ENCODE measurements around the gene ARHGAP20. TPM values are rescaled to one million over a fixed set of nuclear protein-coding genes. Genes with fewer than 3 reads are reported as not detected.

ARHGAP20 gene
- total and polyA plus RNA-seq, 2 experiments from 2014 or later: 0.84 to 0.97 TPM

DNA sequence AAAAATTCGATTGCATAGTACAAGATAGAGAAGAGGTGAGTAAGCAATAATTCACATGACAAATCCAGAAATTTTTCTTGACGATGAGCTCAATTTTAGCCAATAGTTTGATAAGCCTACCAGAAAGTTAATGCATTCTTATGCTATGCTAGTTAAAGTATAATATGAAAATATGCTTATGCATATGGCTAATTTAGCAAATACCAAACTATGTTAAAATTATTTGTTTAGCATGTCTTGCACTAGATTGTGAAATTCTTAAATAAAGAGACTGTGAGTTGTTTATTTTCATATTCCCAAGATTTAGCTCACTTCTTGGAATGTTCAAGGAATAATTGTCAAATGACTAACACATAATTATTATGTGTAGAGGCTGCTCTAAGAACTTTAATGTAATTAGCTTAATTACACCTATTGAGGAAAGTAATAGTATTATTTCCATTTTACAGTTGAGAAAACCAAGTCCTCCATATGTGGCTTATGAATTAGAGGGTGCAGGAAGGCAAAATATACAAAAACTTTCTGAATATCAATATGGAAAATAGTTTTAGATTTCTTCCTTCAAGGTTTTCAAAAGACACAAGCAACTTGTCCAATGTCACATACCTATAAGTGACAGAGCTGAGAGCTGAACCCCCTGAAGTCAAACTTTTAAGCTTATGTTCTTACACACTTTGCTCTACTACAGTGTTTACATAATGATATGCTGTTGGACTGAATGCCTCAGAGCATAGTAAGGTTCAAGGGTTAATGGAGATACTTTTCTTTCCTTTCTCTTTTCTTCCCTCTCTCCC lies 45.9 kb upstream of the ARHGAP20 start:
- Histone ChIP-seq H3F3A (ENCODE audit: insufficient read depth) (peaks cover 9% of the 10 kb centered on the region), H3K27me3 (replicated peaks; ENCODE audit: insufficient read depth) (no peaks in the 10 kb centered on the region), H2AFZ (no peak overlapping the region), H3K4me2 (ENCODE audit: unreplicated experiment) (no peak overlapping the region), H3K4me1 (ENCODE audit: insufficient read depth) (peaks cover 18% of the 10 kb centered on the region), H3K36me3 (ENCODE audit: low read depth) (no peaks in the 10 kb centered on the region), H4K20me1 (ENCODE audit: insufficient read depth) (no peaks in the 10 kb centered on the region), H3K79me2 (ENCODE audit: insufficient read depth) (no peaks in the 10 kb centered on the region), H3K9ac (no peak overlapping the region), H3K27ac (no peak overlapping the region), H3K4me3 (no peak overlapping the region), H3K9me2 (ENCODE audit: insufficient read depth) (no peaks in the 10 kb centered on the region), H3K9me3 (ENCODE audit: low read depth) (no peaks in the 10 kb centered on the region)
- DNase-seq: no peak
- in situ Hi-C loops (cut with MboI): no loop called here
- TF ChIP-seq EZH2phosphoT487 (IDR thresholded peaks at IDR 0.05; ENCODE audit: insufficient read depth, low read depth): no peak
- no peak for TF ChIP-seq EZH2 (IDR thresholded peaks at IDR 0.05; ENCODE audit: insufficient read depth, poor library complexity, severe bottlenecking)
- 41 to 43% methylated on average over 2 of the region's 2 CpGs for WGBS, 2 experiments (ENCODE audit: low coverage in 1 of 2, low lambda C conversion rate in 2 of 2, missing lambda C conversion rate in 2 of 2)

GRCh38 chr11:110757066-110757465 lies 44.8 kb upstream of the ARHGAP20 start:
- Histone ChIP-seq H3K4me2 (ENCODE audit: unreplicated experiment) (no peak overlapping the region), H3K79me2 (ENCODE audit: insufficient read depth) (no peaks in the 10 kb centered on the region), H3K9ac (no peak overlapping the region), H3F3A (ENCODE audit: insufficient read depth) (peaks cover 8% of the 10 kb centered on the region; the same call in 1 of the 2 replicates), H4K20me1 (ENCODE audit: insufficient read depth) (no peaks in the 10 kb centered on the region), H3K4me1 (ENCODE audit: insufficient read depth) (peaks cover 8% of the 10 kb centered on the region; the same call in 1 of the 2 replicates), H2AFZ (no peak overlapping the region), H3K4me3 (no peak overlapping the region), H3K27ac (no peak overlapping the region), H3K9me3 (ENCODE audit: low read depth) (no peaks in the 10 kb centered on the region), H3K27me3 (replicated peaks; ENCODE audit: insufficient read depth) (no peaks in the 10 kb centered on the region), H3K9me2 (ENCODE audit: insufficient read depth) (no peaks in the 10 kb centered on the region), H3K36me3 (ENCODE audit: low read depth) (no peaks in the 10 kb centered on the region)
- TF ChIP-seq EZH2phosphoT487 (IDR thresholded peaks at IDR 0.05; ENCODE audit: insufficient read depth, low read depth) (no peak), EZH2 (IDR thresholded peaks at IDR 0.05; ENCODE audit: insufficient read depth, poor library complexity, severe bottlenecking) (no peak)
- in situ Hi-C loops (cut with MboI): no loop called here
- WGBS, 2 experiments (ENCODE audit: low coverage in 1 of 2, low lambda C conversion rate in 2 of 2, missing lambda C conversion rate in 2 of 2): 75 to 80% methylated on average over 5 of the region's 5 CpGs
- no peak for DNase-seq

GRCh38 chr11:110755941-110756340 lies 43.7 kb upstream of the ARHGAP20 start:
- H3K4me3 ChIP-seq: no peak overlapping the region
- H3K9me2 ChIP-seq (ENCODE audit: insufficient read depth): no peaks in the 10 kb centered on the region
- H3K4me2 ChIP-seq (ENCODE audit: unreplicated experiment): no peak overlapping the region
- H3K27me3 ChIP-seq (replicated peaks; ENCODE audit: insufficient read depth): no peaks in the 10 kb centered on the region
- no peaks in the 10 kb centered on the region for H3K79me2 ChIP-seq (ENCODE audit: insufficient read depth)
- no peak overlapping the region for H3K27ac ChIP-seq
- no peaks in the 10 kb centered on the region for H4K20me1 ChIP-seq (ENCODE audit: insufficient read depth)
- 83 to 88% methylated on average over 3 of the region's 3 CpGs for WGBS, 2 experiments (ENCODE audit: low coverage in 1 of 2, low lambda C conversion rate in 2 of 2, missing lambda C conversion rate in 2 of 2)
- H3K4me1 ChIP-seq (ENCODE audit: insufficient read depth): peaks cover 8% of the 10 kb centered on the region; the same call in 1 of the 2 replicates
- no peak overlapping the region for H3K9ac ChIP-seq
- H3K36me3 ChIP-seq (ENCODE audit: low read depth): no peaks in the 10 kb centered on the region
- peaks cover 8% of the 10 kb centered on the region; the same call in 1 of the 2 replicates for H3F3A ChIP-seq (ENCODE audit: insufficient read depth)
- no peak for TF ChIP-seq EZH2phosphoT487 (IDR thresholded peaks at IDR 0.05; ENCODE audit: insufficient read depth, low read depth)
- TF ChIP-seq EZH2 (IDR thresholded peaks at IDR 0.05; ENCODE audit: insufficient read depth, poor library complexity, severe bottlenecking): no peak
- no peaks in the 10 kb centered on the region for H3K9me3 ChIP-seq (ENCODE audit: low read depth)
- H2AFZ ChIP-seq: no peak overlapping the region
- in situ Hi-C loops (cut with MboI): no loop called here
- DNase-seq: no peak

GRCh38 chr11:110752890-110753289 lies 40.7 kb upstream of the ARHGAP20 start:
- H3K4me2 ChIP-seq (ENCODE audit: unreplicated experiment): no peak overlapping the region
- no peak overlapping the region for H3K9ac ChIP-seq
- no peak overlapping the region for H2AFZ ChIP-seq
- in situ Hi-C loops (cut with MboI): no loop called here
- no peaks in the 10 kb centered on the region for H3K79me2 ChIP-seq (ENCODE audit: insufficient read depth)
- no peaks in the 10 kb centered on the region for H3K36me3 ChIP-seq (ENCODE audit: low read depth)
- H3K9me3 ChIP-seq (ENCODE audit: low read depth): no peaks in the 10 kb centered on the region
- no peak overlapping the region for H3K4me3 ChIP-seq
- DNase-seq: no peak
- H3K27ac ChIP-seq: no peak overlapping the region
- no peaks in the 10 kb centered on the region for H3K27me3 ChIP-seq (replicated peaks; ENCODE audit: insufficient read depth)
- TF ChIP-seq EZH2phosphoT487 (IDR thresholded peaks at IDR 0.05; ENCODE audit: insufficient read depth, low read depth): no peak
- TF ChIP-seq EZH2 (IDR thresholded peaks at IDR 0.05; ENCODE audit: insufficient read depth, poor library complexity, severe bottlenecking): no peak
- H3K4me1 ChIP-seq (ENCODE audit: insufficient read depth): no peaks in the 10 kb centered on the region
- no peaks in the 10 kb centered on the region for H3F3A ChIP-seq (ENCODE audit: insufficient read depth)
- H4K20me1 ChIP-seq (ENCODE audit: insufficient read depth): no peaks in the 10 kb centered on the region
- no peaks in the 10 kb centered on the region for H3K9me2 ChIP-seq (ENCODE audit: insufficient read depth)

Measured in GM23248 (cell line).